Neural cell (in vitro differentiated cells): ENCODE results near the gene MACF1.

Source experiments
- POLR2AphosphoS5 ChIP-seq: IDR thresholded peaks from 2 replicates; pipeline ENCODE4 v1.6.1; 2012
- RAD21 ChIP-seq: fragments of 450-650 bp; conservative IDR thresholded peaks from 2 replicates; pipeline ENCODE4 v1.6.1; 2014; ENCODE audit warnings: antibody characterized with exemption, mild to moderate bottlenecking, moderate library complexity
- TF ChIP-seq, protein P1 (sequence below): fragments of 450-650 bp; IDR thresholded peaks from 2 replicates; pipeline ENCODE4 v1.5.1; 2014; ENCODE audit warnings: antibody characterized with exemption, mild to moderate bottlenecking, moderate library complexity; ENCODE audit not compliant: poor library complexity, severe bottlenecking

DNA sequence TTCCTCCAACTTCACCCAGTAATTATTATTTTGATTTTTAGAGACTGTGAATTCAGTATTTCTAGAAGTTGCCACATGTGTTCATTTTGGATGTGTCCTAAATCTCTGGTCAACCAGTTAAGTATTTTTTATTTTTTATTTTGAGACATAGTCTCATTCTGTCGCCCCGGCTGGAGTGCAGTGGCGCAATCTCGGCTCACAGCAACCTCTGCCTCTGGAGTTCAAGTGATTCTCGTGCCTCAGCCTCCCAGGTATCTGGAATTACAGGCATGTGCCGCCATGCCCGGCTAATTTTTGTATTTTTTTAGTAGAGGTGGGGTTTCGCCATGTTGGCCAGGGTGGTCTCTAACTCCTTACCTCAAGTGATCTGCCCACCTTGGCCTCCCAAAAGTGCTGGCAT is 8.0 kb downstream of the MACF1 start:
- TF ChIP-seq, protein P1, sequence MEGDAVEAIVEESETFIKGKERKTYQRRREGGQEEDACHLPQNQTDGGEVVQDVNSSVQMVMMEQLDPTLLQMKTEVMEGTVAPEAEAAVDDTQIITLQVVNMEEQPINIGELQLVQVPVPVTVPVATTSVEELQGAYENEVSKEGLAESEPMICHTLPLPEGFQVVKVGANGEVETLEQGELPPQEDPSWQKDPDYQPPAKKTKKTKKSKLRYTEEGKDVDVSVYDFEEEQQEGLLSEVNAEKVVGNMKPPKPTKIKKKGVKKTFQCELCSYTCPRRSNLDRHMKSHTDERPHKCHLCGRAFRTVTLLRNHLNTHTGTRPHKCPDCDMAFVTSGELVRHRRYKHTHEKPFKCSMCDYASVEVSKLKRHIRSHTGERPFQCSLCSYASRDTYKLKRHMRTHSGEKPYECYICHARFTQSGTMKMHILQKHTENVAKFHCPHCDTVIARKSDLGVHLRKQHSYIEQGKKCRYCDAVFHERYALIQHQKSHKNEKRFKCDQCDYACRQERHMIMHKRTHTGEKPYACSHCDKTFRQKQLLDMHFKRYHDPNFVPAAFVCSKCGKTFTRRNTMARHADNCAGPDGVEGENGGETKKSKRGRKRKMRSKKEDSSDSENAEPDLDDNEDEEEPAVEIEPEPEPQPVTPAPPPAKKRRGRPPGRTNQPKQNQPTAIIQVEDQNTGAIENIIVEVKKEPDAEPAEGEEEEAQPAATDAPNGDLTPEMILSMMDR: no peak
- TF ChIP-seq POLR2AphosphoS5 (no peak), RAD21 (no peak)
